ENCODE results near the gene AGBL2.
"Not testable (repeated sequence)": the region's sequence is repeated elsewhere in the genome, so short reads cannot be mapped to it uniquely, and the experiment has no call there.

The AGBL2 gene

DNA sequence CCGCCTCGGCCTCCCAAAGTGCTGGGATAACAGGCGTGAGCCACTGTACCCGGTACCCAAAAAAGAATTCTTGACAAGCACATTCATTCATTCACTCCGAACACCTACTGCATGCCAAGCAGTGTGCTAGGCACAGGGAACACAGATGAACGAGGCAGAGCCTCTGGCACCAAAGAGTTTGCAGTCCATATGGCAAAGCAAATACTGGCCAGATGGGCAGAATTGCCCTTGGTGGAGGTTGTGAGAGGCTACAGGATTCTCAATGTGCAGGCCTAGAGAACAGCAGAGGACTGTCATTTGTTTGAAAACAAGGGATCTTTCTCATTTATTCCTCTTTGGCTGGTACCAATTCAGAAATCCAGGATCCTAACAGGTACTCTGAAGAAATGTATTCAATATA is 45.3 kb downstream of the AGBL2 start:
- DNase-seq (ENCODE audit: low read depth), result no peak
- in situ Hi-C loops (cut with HindIII; ENCODE audit: low sequenced_read_pairs), result no loop called here
- TF ChIP-seq, protein P1, sequence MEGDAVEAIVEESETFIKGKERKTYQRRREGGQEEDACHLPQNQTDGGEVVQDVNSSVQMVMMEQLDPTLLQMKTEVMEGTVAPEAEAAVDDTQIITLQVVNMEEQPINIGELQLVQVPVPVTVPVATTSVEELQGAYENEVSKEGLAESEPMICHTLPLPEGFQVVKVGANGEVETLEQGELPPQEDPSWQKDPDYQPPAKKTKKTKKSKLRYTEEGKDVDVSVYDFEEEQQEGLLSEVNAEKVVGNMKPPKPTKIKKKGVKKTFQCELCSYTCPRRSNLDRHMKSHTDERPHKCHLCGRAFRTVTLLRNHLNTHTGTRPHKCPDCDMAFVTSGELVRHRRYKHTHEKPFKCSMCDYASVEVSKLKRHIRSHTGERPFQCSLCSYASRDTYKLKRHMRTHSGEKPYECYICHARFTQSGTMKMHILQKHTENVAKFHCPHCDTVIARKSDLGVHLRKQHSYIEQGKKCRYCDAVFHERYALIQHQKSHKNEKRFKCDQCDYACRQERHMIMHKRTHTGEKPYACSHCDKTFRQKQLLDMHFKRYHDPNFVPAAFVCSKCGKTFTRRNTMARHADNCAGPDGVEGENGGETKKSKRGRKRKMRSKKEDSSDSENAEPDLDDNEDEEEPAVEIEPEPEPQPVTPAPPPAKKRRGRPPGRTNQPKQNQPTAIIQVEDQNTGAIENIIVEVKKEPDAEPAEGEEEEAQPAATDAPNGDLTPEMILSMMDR (IDR thresholded peaks at IDR 0.05; ENCODE audit: low read depth, low read length, missing control alignments), result no peak
- no peak overlapping the region for H3K4me3 ChIP-seq (ENCODE audit: low read depth, low read length)

DNA sequence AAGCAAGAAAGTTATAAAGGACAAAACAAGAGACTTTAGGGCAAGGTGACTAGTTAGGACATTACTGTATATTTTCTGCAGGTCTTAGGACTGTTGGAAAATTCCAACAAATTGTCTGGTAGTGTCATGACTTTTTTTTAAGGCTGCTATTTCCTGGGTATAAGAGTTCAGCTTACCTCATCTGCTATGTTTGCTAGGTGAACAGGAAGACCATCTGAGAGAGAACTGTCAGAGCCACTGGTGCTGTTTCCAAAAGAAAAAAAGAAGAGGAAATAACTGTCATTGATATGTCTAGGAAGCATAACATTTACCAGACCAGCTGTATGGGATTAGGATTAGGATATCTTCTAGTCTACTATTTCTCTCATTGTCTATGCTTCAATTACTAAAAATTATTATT is 46.5 kb downstream of the AGBL2 start:
- H3K4me3 ChIP-seq (ENCODE audit: low read depth, low read length), result no peak overlapping the region
- in situ Hi-C loops (cut with HindIII; ENCODE audit: low sequenced_read_pairs), result no loop called here
- TF ChIP-seq, protein P1 (IDR thresholded peaks at IDR 0.05; ENCODE audit: low read depth, low read length, missing control alignments), result no peak
- no peak for DNase-seq (ENCODE audit: low read depth)

DNA sequence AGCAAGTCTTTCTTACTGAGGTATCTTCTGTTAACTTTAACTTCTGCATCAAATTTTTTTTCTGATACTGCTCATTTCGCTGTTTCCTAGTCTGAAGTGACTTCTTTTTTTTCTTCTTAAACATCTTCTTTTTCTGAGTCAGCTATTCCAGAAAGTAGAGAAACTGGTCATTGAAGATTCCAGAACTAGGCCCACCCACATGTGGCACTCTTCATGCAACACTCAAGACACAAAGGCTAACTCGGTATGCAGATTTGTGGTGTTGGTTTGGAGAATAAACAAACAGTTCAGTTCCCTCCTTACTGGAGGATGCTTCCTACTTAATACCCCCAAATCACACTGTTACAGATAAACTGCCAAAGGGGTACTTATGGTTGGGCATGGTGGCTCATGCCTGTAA is 47.6 kb downstream of the AGBL2 start:
- in situ Hi-C loops (cut with HindIII; ENCODE audit: low sequenced_read_pairs), result no loop called here
- TF ChIP-seq, protein P1 (IDR thresholded peaks at IDR 0.05; ENCODE audit: low read depth, low read length, missing control alignments), result no peak
- no peak for DNase-seq (ENCODE audit: low read depth)
- H3K4me3 ChIP-seq (ENCODE audit: low read depth, low read length), result no peak overlapping the region

DNA sequence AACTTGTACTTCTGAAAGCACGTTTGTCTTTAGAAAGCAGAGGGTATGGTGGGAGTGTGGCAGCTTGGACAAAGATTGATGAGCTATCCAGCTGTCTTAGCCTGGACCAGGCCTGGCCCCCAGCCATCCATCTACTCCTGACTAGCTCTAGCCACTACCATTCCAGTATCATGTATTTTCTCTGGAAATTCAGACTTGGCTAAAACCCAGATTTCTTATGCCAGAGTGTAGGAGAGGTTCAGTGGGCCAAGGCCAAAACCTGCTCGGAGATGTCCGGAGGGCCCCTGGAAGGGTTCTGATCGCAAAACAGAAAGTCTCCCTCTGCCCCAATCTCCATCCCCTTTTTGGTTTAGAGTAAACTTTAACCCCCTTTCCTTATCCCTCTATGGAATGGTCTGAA is 48.0 kb downstream of the AGBL2 start:
- no peak overlapping the region for H3K4me3 ChIP-seq (ENCODE audit: low read depth, low read length)
- in situ Hi-C loops (cut with HindIII; ENCODE audit: low sequenced_read_pairs), result no loop called here
- TF ChIP-seq, protein P1 (IDR thresholded peaks at IDR 0.05; ENCODE audit: low read depth, low read length, missing control alignments), result no peak
- DNase-seq (ENCODE audit: low read depth), result no peak

DNA sequence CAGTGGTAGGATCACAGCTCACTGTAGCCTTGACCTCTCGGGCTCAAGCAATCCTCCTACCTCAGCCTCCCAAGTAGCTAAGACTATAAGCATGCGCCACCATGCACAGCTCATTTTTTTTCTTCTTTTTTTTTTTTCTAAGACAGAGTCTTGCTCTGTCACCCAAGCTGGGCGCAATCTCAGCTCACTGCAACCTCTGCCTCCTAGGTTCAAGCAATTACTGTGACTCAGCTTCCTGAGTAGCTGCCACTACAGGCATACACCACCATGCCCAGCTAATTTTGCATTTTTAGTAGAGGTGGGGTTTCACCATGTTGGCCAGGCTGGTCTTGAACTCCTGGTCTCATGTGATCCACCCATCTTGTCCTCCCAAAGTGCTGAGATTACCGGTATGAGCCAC is 50.2 kb downstream of the AGBL2 start:
- DNase-seq (ENCODE audit: low read depth); in situ Hi-C loops (cut with HindIII; ENCODE audit: low sequenced_read_pairs); H3K4me3 ChIP-seq (ENCODE audit: low read depth, low read length): not testable (repeated sequence)

DNA sequence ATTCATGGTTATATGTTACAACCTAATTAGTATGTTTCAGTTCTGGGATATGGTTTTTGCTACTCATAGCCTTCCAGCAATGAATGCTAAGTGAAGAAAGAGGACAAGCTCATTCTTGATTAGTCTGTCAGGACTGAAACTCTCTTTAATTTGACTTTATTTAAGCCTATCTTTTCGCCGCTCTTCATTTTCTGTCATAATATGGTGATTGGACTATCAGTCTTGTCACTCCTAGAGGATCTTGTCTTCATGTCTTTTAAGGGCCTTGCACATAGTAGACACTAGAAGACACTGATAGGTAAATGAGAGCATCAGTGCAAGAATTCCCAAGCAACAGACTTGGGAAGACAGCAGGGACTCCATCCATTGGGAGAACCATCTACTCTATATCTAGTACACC is 53.9 kb downstream of the AGBL2 start:
- no peak for DNase-seq (ENCODE audit: low read depth)
- in situ Hi-C loops (cut with HindIII; ENCODE audit: low sequenced_read_pairs), result no loop called here
- TF ChIP-seq, protein P1 (IDR thresholded peaks at IDR 0.05; ENCODE audit: low read depth, low read length, missing control alignments), result no peak
- no peak overlapping the region for H3K4me3 ChIP-seq (ENCODE audit: low read depth, low read length)

DNA sequence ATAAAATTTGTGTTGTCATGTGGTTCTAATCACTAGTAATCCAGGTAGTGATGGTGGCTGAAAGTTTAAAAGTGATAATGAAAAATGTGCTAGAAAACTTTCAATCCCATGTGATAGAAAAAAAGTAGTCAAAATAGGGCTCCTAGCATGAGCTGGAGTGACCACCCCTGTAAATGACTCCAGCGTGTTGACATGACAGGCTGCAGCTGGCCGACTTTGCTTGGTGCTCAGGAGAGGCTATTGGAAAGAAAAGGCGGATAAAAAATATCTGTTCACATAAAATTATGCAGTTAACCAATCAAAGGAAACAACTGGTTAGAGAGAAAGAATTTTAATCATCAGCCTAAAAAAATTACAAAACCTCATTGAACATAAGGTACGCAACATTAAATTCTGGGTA is 55.9 kb downstream of the AGBL2 start:
- in situ Hi-C loops (cut with HindIII; ENCODE audit: low sequenced_read_pairs), result no loop called here
- TF ChIP-seq, protein P1 (IDR thresholded peaks at IDR 0.05; ENCODE audit: low read depth, low read length, missing control alignments), result no peak
- no peak for DNase-seq (ENCODE audit: low read depth)
- no peak overlapping the region for H3K4me3 ChIP-seq (ENCODE audit: low read depth, low read length)

Measured in astrocyte of the cerebellum (primary cell).